HL-60 (cell line): Measurements from ENCODE around the gene MAST2.

Source experiments
- DNase-seq, 2 experiments: peaks; one replicate each; pipeline ENCODE4 v3.0.0-alpha.2; 2010 to 2020; ENCODE audit warnings: low read depth in 1 of 2, low spot score in 1 of 2
- H3K27ac ChIP-seq: fragments of 250-450 bp; sonication (Bioruptor Pico); replicated peaks from 2 replicates; pipeline ENCODE4 v1.5.1; 2020; ENCODE audit warnings: mild to moderate bottlenecking, moderate library complexity
- H3K27me3 ChIP-seq: fragments of 250-450 bp; sonication (Bioruptor Pico); 2 replicates; pipeline ENCODE4 v1.5.1; 2021; ENCODE audit warnings: mild to moderate bottlenecking, moderate library complexity; ENCODE audit not compliant: insufficient read depth, poor library complexity, severe bottlenecking
- H3K4me3 ChIP-seq: replicated peaks from 2 replicates; pipeline ENCODE4 v1.5.1; 2011; ENCODE audit warnings: mild to moderate bottlenecking, control low read depth, low read length; ENCODE audit not compliant: insufficient read depth
- GABPA ChIP-seq: IDR thresholded peaks from 2 replicates; pipeline ENCODE4 v1.6.1; 2012; ENCODE audit warnings: low read depth
- POLR2AphosphoS5 ChIP-seq: IDR thresholded peaks from 2 replicates; pipeline ENCODE4 v1.6.1; 2012; ENCODE audit warnings: low read depth
- SPI1 ChIP-seq: IDR thresholded peaks from 2 replicates; pipeline ENCODE4 v1.6.1; 2012; ENCODE audit warnings: low read depth, mild to moderate bottlenecking, borderline replicate concordance
- TF ChIP-seq, protein P1 (sequence below): IDR thresholded peaks from 2 replicates; pipeline ENCODE4 v1.6.1; 2012; ENCODE audit warnings: low read depth; ENCODE audit not compliant: insufficient replicate concordance
- TF ChIP-seq, protein P2 (sequence below): IDR thresholded peaks from one replicate; pipeline ENCODE4 v1.5.1; 2011; ENCODE audit warnings: low read length, control low read depth, inconsistent platforms; ENCODE audit not compliant: insufficient read depth

MAST2 gene

DNA sequence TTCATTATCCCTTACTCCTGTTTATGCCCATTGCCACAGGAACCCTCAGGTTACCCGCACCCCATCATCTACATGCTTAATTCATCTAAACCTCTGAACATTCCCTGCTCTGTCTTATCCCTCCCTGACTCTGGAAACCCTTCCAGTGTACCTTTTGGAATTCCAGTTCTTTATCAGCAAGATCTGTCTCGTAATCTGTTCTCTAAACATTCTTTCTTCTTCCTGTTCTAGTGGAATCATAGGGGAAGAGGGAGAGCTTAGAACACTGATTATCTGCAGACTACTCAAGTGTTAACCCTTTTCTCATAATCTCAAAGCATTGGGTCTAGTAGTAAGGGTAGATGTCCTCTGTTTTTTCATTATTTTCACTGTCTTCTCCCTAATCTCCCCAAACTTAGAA, 169.2 kb downstream of the MAST2 start:
- TF ChIP-seq SPI1 = no peak
- TF ChIP-seq, protein P1, sequence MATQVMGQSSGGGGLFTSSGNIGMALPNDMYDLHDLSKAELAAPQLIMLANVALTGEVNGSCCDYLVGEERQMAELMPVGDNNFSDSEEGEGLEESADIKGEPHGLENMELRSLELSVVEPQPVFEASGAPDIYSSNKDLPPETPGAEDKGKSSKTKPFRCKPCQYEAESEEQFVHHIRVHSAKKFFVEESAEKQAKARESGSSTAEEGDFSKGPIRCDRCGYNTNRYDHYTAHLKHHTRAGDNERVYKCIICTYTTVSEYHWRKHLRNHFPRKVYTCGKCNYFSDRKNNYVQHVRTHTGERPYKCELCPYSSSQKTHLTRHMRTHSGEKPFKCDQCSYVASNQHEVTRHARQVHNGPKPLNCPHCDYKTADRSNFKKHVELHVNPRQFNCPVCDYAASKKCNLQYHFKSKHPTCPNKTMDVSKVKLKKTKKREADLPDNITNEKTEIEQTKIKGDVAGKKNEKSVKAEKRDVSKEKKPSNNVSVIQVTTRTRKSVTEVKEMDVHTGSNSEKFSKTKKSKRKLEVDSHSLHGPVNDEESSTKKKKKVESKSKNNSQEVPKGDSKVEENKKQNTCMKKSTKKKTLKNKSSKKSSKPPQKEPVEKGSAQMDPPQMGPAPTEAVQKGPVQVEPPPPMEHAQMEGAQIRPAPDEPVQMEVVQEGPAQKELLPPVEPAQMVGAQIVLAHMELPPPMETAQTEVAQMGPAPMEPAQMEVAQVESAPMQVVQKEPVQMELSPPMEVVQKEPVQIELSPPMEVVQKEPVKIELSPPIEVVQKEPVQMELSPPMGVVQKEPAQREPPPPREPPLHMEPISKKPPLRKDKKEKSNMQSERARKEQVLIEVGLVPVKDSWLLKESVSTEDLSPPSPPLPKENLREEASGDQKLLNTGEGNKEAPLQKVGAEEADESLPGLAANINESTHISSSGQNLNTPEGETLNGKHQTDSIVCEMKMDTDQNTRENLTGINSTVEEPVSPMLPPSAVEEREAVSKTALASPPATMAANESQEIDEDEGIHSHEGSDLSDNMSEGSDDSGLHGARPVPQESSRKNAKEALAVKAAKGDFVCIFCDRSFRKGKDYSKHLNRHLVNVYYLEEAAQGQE = no peak
- TF ChIP-seq, protein P2, sequence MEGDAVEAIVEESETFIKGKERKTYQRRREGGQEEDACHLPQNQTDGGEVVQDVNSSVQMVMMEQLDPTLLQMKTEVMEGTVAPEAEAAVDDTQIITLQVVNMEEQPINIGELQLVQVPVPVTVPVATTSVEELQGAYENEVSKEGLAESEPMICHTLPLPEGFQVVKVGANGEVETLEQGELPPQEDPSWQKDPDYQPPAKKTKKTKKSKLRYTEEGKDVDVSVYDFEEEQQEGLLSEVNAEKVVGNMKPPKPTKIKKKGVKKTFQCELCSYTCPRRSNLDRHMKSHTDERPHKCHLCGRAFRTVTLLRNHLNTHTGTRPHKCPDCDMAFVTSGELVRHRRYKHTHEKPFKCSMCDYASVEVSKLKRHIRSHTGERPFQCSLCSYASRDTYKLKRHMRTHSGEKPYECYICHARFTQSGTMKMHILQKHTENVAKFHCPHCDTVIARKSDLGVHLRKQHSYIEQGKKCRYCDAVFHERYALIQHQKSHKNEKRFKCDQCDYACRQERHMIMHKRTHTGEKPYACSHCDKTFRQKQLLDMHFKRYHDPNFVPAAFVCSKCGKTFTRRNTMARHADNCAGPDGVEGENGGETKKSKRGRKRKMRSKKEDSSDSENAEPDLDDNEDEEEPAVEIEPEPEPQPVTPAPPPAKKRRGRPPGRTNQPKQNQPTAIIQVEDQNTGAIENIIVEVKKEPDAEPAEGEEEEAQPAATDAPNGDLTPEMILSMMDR = no peak
- no peak for TF ChIP-seq GABPA
- TF ChIP-seq POLR2AphosphoS5 = no peak
- H3K4me3 ChIP-seq = no peak overlapping the region
- H3K27me3 ChIP-seq = no peaks in the 10 kb centered on the region
- no peak overlapping the region for H3K27ac ChIP-seq
- DNase-seq = no peak

DNA sequence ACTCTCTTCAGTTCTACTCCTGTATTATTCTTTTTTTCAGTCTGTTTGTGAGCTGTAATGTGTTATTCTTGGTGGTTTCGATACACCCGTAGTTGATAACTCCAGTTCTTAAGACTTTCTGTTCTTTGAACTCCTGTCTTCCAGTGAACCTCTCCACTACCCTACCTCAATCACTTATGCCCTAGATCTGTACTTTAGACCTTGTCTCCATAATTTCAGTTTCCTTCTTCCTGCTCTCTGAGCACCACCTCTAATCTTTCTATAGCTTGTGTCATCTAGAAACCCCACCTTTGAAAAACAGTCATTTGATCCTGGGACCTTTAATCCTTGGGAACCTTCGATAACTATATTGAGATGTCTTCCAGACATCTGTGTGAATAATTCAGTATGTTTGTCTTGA, 169.7 kb downstream of the MAST2 start:
- Histone ChIP-seq H3K4me3 (no peak overlapping the region), H3K27me3 (no peaks in the 10 kb centered on the region), H3K27ac (no peak overlapping the region)
- TF ChIP-seq, protein P1 = no peak
- no peak for TF ChIP-seq POLR2AphosphoS5
- TF ChIP-seq, protein P2 = no peak
- no peak for DNase-seq

DNA sequence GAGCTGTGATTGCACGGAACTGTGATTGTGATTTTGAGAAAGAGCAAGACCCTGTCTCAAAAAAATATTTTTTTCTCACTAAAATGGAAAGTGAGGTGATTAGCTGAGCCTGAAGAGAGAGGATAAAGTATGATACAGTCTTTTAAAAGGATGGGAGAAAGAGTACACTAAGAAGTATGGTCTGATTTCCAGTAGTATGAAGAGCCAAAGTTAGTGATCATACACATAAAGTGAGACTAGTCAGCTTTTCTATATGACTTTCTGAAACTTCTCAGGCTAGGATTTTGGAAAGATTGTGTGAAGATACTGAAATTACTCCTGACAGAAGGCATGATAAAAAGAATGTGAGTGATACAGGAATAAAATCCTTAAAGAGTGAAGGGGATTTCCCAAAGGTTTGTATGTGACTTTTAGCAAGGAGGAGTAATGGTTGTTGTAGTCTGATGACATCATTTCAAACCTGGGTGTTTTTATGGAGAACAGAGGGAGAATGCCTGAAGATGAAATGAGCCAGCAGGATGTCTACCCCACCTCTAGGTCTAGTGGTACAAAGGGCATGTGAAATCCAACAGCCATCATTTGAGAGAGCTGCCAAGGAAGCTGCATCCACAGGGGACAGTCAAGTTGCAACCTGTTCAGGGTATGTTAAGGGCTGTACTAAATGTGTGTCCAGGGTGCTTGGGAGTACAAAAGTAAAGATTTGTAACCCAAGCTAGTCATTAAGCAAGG, 171.3 kb downstream of the MAST2 start:
- H3K27ac ChIP-seq = no peak overlapping the region
- no peak overlapping the region for H3K4me3 ChIP-seq
- TF ChIP-seq GABPA (no peak), SPI1 (no peak), POLR2AphosphoS5 (no peak)
- TF ChIP-seq, protein P2 = no peak
- TF ChIP-seq, protein P1 = no peak
- no peak for DNase-seq
- H3K27me3 ChIP-seq = no peaks in the 10 kb centered on the region
